CD4-positive, CD25-positive, alpha-beta regulatory T cell (primary cell): ENCODE data around the gene GGNBP2. TPM values are rescaled to one million over a fixed set of nuclear protein-coding genes. Genes with fewer than 3 reads are reported as not detected.
A peak's percentile ranks its signal among the peaks of the same experiment; 100 is the strongest.

Source experiments
- ATAC-seq, 2 donors: fragments of 150-1000 bp; cut with Tn5 transposase; one replicate each; pipeline ENCODE4 v1.10.0; 2021; ENCODE audit warnings: low read depth in 2 of 2, moderate number of reproducible peaks in 2 of 2, moderate library complexity in 1 of 2
- DNase-seq, 3 donors: peaks; one replicate each; pipeline versions ENCODE4 v3.0.0 to v3.0.0-alpha.2; 2012 to 2022; ENCODE audit warnings: mixed read lengths in 1 of 3
- H3K27ac ChIP-seq: one replicate; pipeline ENCODE4 v1.7.0; 2013; ENCODE audit warnings: mild to moderate bottlenecking, low read length; ENCODE audit not compliant: insufficient read depth, poor library complexity, severe bottlenecking
- H3K27me3 ChIP-seq: one replicate; pipeline ENCODE4 v1.7.0; 2013; ENCODE audit warnings: low read length; ENCODE audit not compliant: control insufficient read depth, insufficient read depth
- H3K36me3 ChIP-seq: one replicate; pipeline ENCODE4 v1.7.0; 2013; ENCODE audit warnings: mild to moderate bottlenecking, low read length, moderate library complexity; ENCODE audit not compliant: control insufficient read depth, insufficient read depth
- H3K4me1 ChIP-seq: 2 replicates; pipeline ENCODE4 v1.7.0; 2013; ENCODE audit warnings: mild to moderate bottlenecking, low read length; ENCODE audit not compliant: insufficient read depth, control insufficient read depth, poor library complexity, severe bottlenecking
- H3K4me3 ChIP-seq: one replicate; pipeline ENCODE4 v1.7.0; 2013; ENCODE audit warnings: low read depth, mild to moderate bottlenecking, low read length, moderate library complexity
- H3K9me3 ChIP-seq, 2 experiments: 1 replicate in 1 of 2; 2 replicates in 1 of 2; pipeline ENCODE4 v1.7.0; 2013; ENCODE audit warnings: low read length in 2 of 2, mild to moderate bottlenecking in 1 of 2, moderate library complexity in 1 of 2; ENCODE audit not compliant: control insufficient read depth in 2 of 2
- H3K27ac Mint-ChIP-seq, 3 donors: one replicate each; pipeline ENCODE4 v1.8.0; 2020 to 2022; ENCODE audit warnings: mild to moderate bottlenecking in 3 of 3, mixed read lengths in 3 of 3, moderate library complexity in 2 of 3
- H3K27me3 Mint-ChIP-seq: one replicate; pipeline ENCODE4 v1.8.0; 2022; ENCODE audit warnings: mild to moderate bottlenecking, mixed read lengths
- H3K36me3 Mint-ChIP-seq: one replicate; pipeline ENCODE4 v1.8.0; 2020; ENCODE audit warnings: mixed read lengths
- H3K4me1 Mint-ChIP-seq, 4 donors: one replicate each; pipeline ENCODE4 v1.8.0; 2020 to 2022; ENCODE audit warnings: mixed read lengths in 4 of 4, mild to moderate bottlenecking in 1 of 4
- H3K4me3 Mint-ChIP-seq, 4 donors: one replicate each; pipeline ENCODE4 v1.8.0; 2020 to 2022; ENCODE audit warnings: mild to moderate bottlenecking in 4 of 4, mixed read lengths in 4 of 4, moderate library complexity in 3 of 4
- H3K9me3 Mint-ChIP-seq, 7 donors: one replicate each; pipeline ENCODE4 v1.8.0; 2020 to 2022; ENCODE audit warnings: mixed read lengths in 7 of 7, mild to moderate bottlenecking in 3 of 7, moderate library complexity in 2 of 7
- polyA plus RNA-seq, 4 donors: library from polyadenylated mRNA; unstranded; fragments of 300-500 nt; fragmentation: Illumina TruSeq; gene quantifications; one replicate each; pipeline ENCODE4 v1.2.3, GENCODE V29; 2021
- total RNA-seq: library from RNA; stranded (reverse); gene quantifications from one replicate; pipeline ENCODE4 v1.2.3, GENCODE V29; 2022

Gene GGNBP2
- total and polyA plus RNA-seq, 5 donors from 2014 or later = 45.9 to 144 (median 59.6) TPM

GRCh38 chr17:36578671-36579070 is 34.0 kb downstream of the GGNBP2 start:
- DNase-seq (no peak), ATAC-seq (no peak)
- Histone ChIP-seq H3K4me1 (no peaks in the 10 kb centered on the region), H3K36me3 (peaks cover 73% of the 10 kb centered on the region), H3K27ac (no peak overlapping the region), H3K4me3 (no peak overlapping the region), H3K9me3 (no peaks in the 10 kb centered on the region), H3K27me3 (no peaks in the 10 kb centered on the region)
- Mint-ChIP-seq H3K4me3 (no peak overlapping the region), H3K9me3 (no peaks in the 10 kb centered on the region), H3K4me1 (peaks cover 10 to 21% (median 15%) of the 10 kb centered on the region in 4 donors), H3K27me3 (no peaks in the 10 kb centered on the region), H3K36me3 (peaks cover 24% of the 10 kb centered on the region), H3K27ac (no peak overlapping the region)

- Histone ChIP-seq H3K27me3 (no peaks in the 10 kb centered on the region), H3K27ac (no peak overlapping the region), H3K4me1 (no peaks in the 10 kb centered on the region), H3K4me3 (no peak overlapping the region), H3K9me3 (no peaks in the 10 kb centered on the region), H3K36me3 (peaks cover 90% of the 10 kb centered on the region)
- Mint-ChIP-seq H3K27me3 (no peaks in the 10 kb centered on the region), H3K9me3 (no peaks in the 10 kb centered on the region), H3K36me3 (peaks cover 23% of the 10 kb centered on the region), H3K27ac (no peak overlapping the region), H3K4me3 (no peak overlapping the region), H3K4me1 (peaks cover 0 to 13% (median 4%) of the 10 kb centered on the region in 4 donors)
- ATAC-seq (no peak), DNase-seq (no peak)
Observed at GRCh38 chr17:36583787-36584186, 39.1 kb downstream of the GGNBP2 start.

DNA sequence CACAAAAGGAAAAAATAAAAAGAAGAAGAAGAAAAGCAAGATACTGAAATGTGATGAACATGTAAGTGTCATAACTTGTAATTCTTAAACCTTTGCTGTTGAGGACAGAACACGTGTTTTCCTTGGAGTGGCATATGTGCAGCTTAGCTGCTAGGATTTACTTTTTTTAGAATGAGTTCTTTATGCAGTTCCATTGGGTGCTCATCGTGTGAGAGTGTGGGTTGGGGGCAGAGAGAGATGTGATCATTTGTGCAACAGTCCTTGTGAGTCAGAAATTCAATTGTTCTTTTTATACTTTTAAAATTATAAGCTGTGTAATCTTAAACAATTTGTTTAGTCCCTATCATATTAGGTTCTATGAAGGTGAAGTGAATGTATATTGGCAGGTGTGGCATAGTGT is 41.4 kb downstream of the GGNBP2 start:
- Histone ChIP-seq H3K4me3 (no peak overlapping the region), H3K9me3 (no peaks in the 10 kb centered on the region), H3K36me3 (peaks cover 76% of the 10 kb centered on the region), H3K4me1 (no peaks in the 10 kb centered on the region), H3K27me3 (no peaks in the 10 kb centered on the region), H3K27ac (no peak overlapping the region)
- Mint-ChIP-seq H3K4me3 (no peak overlapping the region), H3K4me1 (peaks cover 1 to 14% (median 9%) of the 10 kb centered on the region in 4 donors), H3K27ac (no peak overlapping the region), H3K9me3 (no peaks in the 10 kb centered on the region), H3K27me3 (no peaks in the 10 kb centered on the region), H3K36me3 (peaks cover 15% of the 10 kb centered on the region)
- no peak for DNase-seq
- ATAC-seq = no peak

DNA sequence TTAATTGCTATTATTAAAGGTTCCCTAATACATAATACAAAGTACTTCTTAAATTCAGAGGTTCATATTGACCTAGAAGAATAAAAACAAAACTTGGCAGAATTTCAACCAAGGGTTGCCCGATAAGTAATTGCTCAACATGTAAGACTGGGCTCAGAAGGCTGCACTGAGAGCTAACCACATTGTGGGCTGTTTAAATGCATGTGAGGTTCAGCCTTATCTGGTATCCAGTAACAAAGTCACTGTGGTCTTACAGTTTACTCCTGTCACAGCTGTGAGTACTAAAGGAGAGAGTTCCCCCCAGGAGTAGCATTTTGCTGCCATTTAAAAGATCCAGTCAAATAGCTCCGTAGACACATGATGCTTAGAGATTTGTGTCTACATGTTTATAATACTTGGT is 45.4 kb downstream of the GGNBP2 start:
- no peak for DNase-seq
- Mint-ChIP-seq H3K9me3 (no peaks in the 10 kb centered on the region), H3K36me3 (peaks cover 13% of the 10 kb centered on the region), H3K4me3 (peak overlapping the region in 3 of 4 donors; percentile 59 to 85 (median 84)), H3K4me1 (peaks cover 7 to 20% (median 15%) of the 10 kb centered on the region in 4 donors), H3K27ac (peak overlapping the region in 2 of 3 donors; percentile 17 to 91), H3K27me3 (no peaks in the 10 kb centered on the region)
- Histone ChIP-seq H3K36me3 (peaks cover 42% of the 10 kb centered on the region), H3K27me3 (peaks cover 3% of the 10 kb centered on the region), H3K9me3 (no peaks in the 10 kb centered on the region), H3K4me1 (peaks cover 11% of the 10 kb centered on the region), H3K4me3 (no peak overlapping the region), H3K27ac (peak overlapping the region; percentile 37)
- no peak for ATAC-seq

- peak within 1 kb of the TSS; percentile 84 to 89 (median 84) for H3K4me3 Mint-ChIP-seq
- peak; percentile 90 for ATAC-seq
- H3K4me3 ChIP-seq = peak within 1 kb of the TSS; percentile 48
- peaks cover 6% of the 10 kb centered on the region for H3K36me3 Mint-ChIP-seq
- H3K27ac Mint-ChIP-seq = peak within 1 kb of the TSS; percentile 89 to 93 (median 91)
- H3K36me3 ChIP-seq = peaks cover 26% of the 10 kb centered on the region
- peaks cover 11 to 20% (median 14%) of the 10 kb centered on the region in 4 donors for H3K4me1 Mint-ChIP-seq
- peak; percentile 55 to 76 (median 71) for DNase-seq
- peak within 1 kb of the TSS; percentile 68 for H3K27ac ChIP-seq
- H3K4me1 ChIP-seq = peaks cover 11% of the 10 kb centered on the region
- no peaks in the 10 kb centered on the region for H3K27me3 Mint-ChIP-seq
- no peaks in the 10 kb centered on the region for H3K9me3 Mint-ChIP-seq
- peaks cover 3% of the 10 kb centered on the region for H3K27me3 ChIP-seq
- no peaks in the 10 kb centered on the region for H3K9me3 ChIP-seq
Observed at GRCh38 chr17:36591434-36592315, 47.0 kb downstream of the GGNBP2 start, which contains the start of gene DHRS11. Gene DHRS11, plus strand, starts transcription at chr17:36591879. Its CDS starts 131 bp downstream, at chr17:36592010.

DNA sequence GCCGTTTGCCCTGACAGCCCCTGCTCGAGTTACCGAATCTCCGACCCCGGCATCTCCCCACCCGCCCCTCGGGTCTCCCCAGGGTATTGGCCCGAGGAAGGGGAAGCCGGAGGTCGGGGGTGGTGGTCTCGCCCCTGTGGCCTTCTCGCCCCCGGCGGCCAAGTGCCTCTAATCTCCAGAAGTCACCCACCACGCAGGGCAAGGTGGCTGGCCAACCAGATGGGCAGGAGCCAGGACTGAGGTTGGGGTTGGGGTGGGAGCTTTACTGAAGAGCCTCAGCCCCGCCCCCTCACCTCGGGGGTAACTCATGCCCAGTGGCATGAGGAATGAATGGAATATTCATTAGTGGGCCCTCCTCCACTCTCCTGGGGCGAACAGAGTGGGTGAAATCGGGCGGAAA is 47.6 kb downstream of the GGNBP2 start:
- peaks cover 19% of the 10 kb centered on the region for H3K36me3 ChIP-seq
- peak overlapping the region; percentile 76 to 89 (median 81) for H3K4me3 Mint-ChIP-seq
- H3K4me3 ChIP-seq = peak overlapping the region; percentile 19
- H3K27me3 ChIP-seq = peaks cover 3% of the 10 kb centered on the region
- H3K36me3 Mint-ChIP-seq = peaks cover 3% of the 10 kb centered on the region
- peak overlapping the region in 1 of 3 donors; percentile 23 for H3K27ac Mint-ChIP-seq
- H3K9me3 Mint-ChIP-seq = no peaks in the 10 kb centered on the region
- no peak for ATAC-seq
- H3K27me3 Mint-ChIP-seq = no peaks in the 10 kb centered on the region
- H3K4me1 ChIP-seq = peaks cover 11% of the 10 kb centered on the region
- H3K4me1 Mint-ChIP-seq = peaks cover 11 to 20% (median 14%) of the 10 kb centered on the region in 4 donors
- H3K9me3 ChIP-seq = no peaks in the 10 kb centered on the region
- DNase-seq = no peak
- no peak overlapping the region for H3K27ac ChIP-seq

DNA sequence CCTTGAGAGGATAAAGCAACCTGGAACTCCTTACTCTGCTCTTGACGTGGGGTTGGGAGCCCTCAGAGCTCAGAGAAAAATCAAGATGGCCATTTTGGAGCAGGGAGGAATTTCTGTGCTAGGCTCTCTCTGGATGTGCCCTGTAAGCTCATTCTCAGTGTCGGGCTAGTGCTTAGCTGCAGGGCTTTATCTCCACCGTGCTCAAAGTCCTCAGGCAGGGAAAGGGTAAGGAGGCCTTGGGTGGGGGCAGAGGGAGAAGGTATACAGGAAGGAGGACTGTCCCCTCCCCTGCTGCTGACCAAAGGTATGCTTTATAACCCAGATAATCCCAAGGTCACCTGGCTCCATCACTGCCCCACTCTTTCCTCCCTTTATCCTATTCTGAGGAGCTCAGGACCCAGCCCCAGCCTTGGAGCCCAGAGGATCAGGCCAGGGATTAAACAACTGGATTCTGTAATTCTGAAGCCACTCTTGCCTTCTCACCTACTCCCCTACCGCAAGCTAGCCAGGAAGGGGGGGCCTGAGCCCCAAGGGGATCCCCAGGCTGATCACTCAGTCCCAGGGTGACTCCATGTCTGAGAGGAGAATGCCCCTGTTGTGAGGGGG is 48.1 kb downstream of the GGNBP2 start:
- H3K36me3 Mint-ChIP-seq = peaks cover 2% of the 10 kb centered on the region
- H3K9me3 Mint-ChIP-seq = no peaks in the 10 kb centered on the region
- H3K27me3 ChIP-seq = peaks cover 3% of the 10 kb centered on the region
- H3K27me3 Mint-ChIP-seq = no peaks in the 10 kb centered on the region
- no peaks in the 10 kb centered on the region for H3K9me3 ChIP-seq
- peaks cover 14% of the 10 kb centered on the region for H3K36me3 ChIP-seq
- peak overlapping the region; percentile 76 to 89 (median 81) for H3K4me3 Mint-ChIP-seq
- peak overlapping the region; percentile 19 for H3K4me3 ChIP-seq
- H3K4me1 Mint-ChIP-seq = peaks cover 11 to 20% (median 16%) of the 10 kb centered on the region in 4 donors
- ATAC-seq = no peak
- DNase-seq = no peak
- no peak overlapping the region for H3K27ac ChIP-seq
- H3K4me1 ChIP-seq = peaks cover 11% of the 10 kb centered on the region
- H3K27ac Mint-ChIP-seq = peak overlapping the region; percentile 23 to 77 (median 31)
